SK-N-SH (cell line): Measurements from ENCODE around the gene SPECC1L. TPM values are rescaled to one million over a fixed set of nuclear protein-coding genes. Genes with fewer than 3 reads are reported as not detected.

Source experiments
- CTCF ChIA-PET: fragments of 300-600, 350-600 bp; formaldehyde crosslinking; extraction: SDS; loops from one replicate; lab custom pipeline; 2021; lab: Yijun Ruan, JAX
- POLR2A ChIA-PET: fragments of 350-600 bp; sonication (Branson Sonifier 250); formaldehyde crosslinking; extraction: SDS; loops from one replicate; lab custom pipeline; 2020; ENCODE audit warnings: antibody characterized with exemption, inconsistent platforms; lab: Yijun Ruan, JAX
- DNase-seq: peaks from one replicate; pipeline ENCODE4 v3.0.0; 2012
- H2AFZ ChIP-seq: fragments of 200-600 bp; sonication (generic); 2 replicates; pipeline ENCODE4 v1.8.1; 2016; ENCODE audit warnings: antibody characterized with exemption, mild to moderate bottlenecking, low read depth
- H3F3A ChIP-seq: fragments of 200-600 bp; sonication (generic); replicated peaks from 2 replicates; pipeline ENCODE3; 2016; ENCODE audit warnings: antibody characterized with exemption, mild to moderate bottlenecking; ENCODE audit not compliant: insufficient read depth
- H3K27ac ChIP-seq, 2 experiments: fragments of 200-500 bp in 1 of 2; fragments of 200-600 bp in 1 of 2; sonication (Bioruptor generic) in 1 of 2; sonication (generic), shearing (Covaris generic) in 1 of 2; 2 replicates each; pipeline versions ENCODE4 v1.5.1 to v1.6.1; 2014 to 2016; ENCODE audit warnings: low read depth in 2 of 2, inconsistent platforms in 1 of 2, low read length in 1 of 2, mild to moderate bottlenecking in 1 of 2, mixed read lengths in 1 of 2
- H3K27me3 ChIP-seq: fragments of 200-600 bp; sonication (generic), shearing (Covaris generic); 2 replicates; pipeline ENCODE4 v1.6.1; 2016; ENCODE audit warnings: mixed run types; ENCODE audit not compliant: insufficient read depth
- H3K36me3 ChIP-seq, 2 experiments: fragments of 200-500 bp in 1 of 2; fragments of 200-600 bp in 1 of 2; sonication (Bioruptor generic) in 1 of 2; sonication (generic) in 1 of 2; replicated peaks in 1 of 2; 2 replicates each; pipeline versions ENCODE3 to v1.5.1; 2014 to 2016; ENCODE audit warnings: low read length in 1 of 2, mild to moderate bottlenecking in 1 of 2; ENCODE audit not compliant: insufficient read depth in 2 of 2, control insufficient read depth in 1 of 2
- H3K4me1 ChIP-seq, 2 experiments: fragments of 200-500 bp in 1 of 2; fragments of 200-600 bp in 1 of 2; sonication (Bioruptor generic) in 1 of 2; sonication (generic), shearing (Covaris generic) in 1 of 2; 2 replicates each; pipeline versions ENCODE4 v1.5.1 to v1.6.1; 2014 to 2016; ENCODE audit warnings: low read depth in 1 of 2, low read length in 1 of 2, mixed run types in 1 of 2; ENCODE audit not compliant: insufficient read depth in 2 of 2, control insufficient read depth in 1 of 2
- H3K4me2 ChIP-seq: fragments of 200-600 bp; sonication (generic), shearing (Covaris generic); 2 replicates; pipeline ENCODE4 v1.6.1; 2017; ENCODE audit warnings: mixed run types
- H3K4me3 ChIP-seq, 2 experiments: fragments of 200-500 bp in 1 of 2; fragments of 200-600 bp in 1 of 2; sonication (Bioruptor generic) in 1 of 2; sonication (generic), shearing (Covaris generic) in 1 of 2; 2 replicates each; pipeline versions ENCODE4 v1.5.1 to v1.8.1; 2014 to 2016; ENCODE audit warnings: low read depth in 2 of 2, inconsistent platforms in 1 of 2, low read length in 1 of 2, mild to moderate bottlenecking in 1 of 2, mixed read lengths in 1 of 2, moderate library complexity in 1 of 2
- H3K79me2 ChIP-seq: fragments of 200-600 bp; sonication (generic); 2 replicates; pipeline ENCODE4 v1.8.1; 2017; ENCODE audit warnings: mild to moderate bottlenecking; ENCODE audit not compliant: insufficient read depth
- H3K9ac ChIP-seq: fragments of 200-600 bp; sonication (generic); 2 replicates; pipeline ENCODE4 v1.6.1; 2017; ENCODE audit warnings: mixed run types
- H3K9me2 ChIP-seq: fragments of 200-600 bp; sonication (generic); 2 replicates; pipeline ENCODE4 v1.6.1; 2017; ENCODE audit warnings: mixed run types
- H3K9me3 ChIP-seq: fragments of 200-600 bp; sonication (generic); 2 replicates; pipeline ENCODE4 v1.6.1; 2017; ENCODE audit warnings: mixed run types, mild to moderate bottlenecking, moderate library complexity
- H4K20me1 ChIP-seq: fragments of 200-600 bp; sonication (generic); 2 replicates; pipeline ENCODE4 v1.6.1; 2017; ENCODE audit warnings: mild to moderate bottlenecking, mixed run types; ENCODE audit not compliant: insufficient read depth
- CHD2 ChIP-seq: fragments of 150-350 bp; IDR thresholded peaks from 2 replicates; pipeline ENCODE4 v1.6.1; 2018; ENCODE audit warnings: low read length; ENCODE audit not compliant: partially characterized antibody
- ELF1 ChIP-seq: IDR thresholded peaks from 2 replicates; pipeline ENCODE4 v1.4.0; 2012
- EZH2phosphoT487 ChIP-seq: fragments of 200-600 bp; sonication (generic); IDR thresholded peaks from 2 replicates; pipeline ENCODE4 v1.6.1; 2017; ENCODE audit warnings: low read depth, mixed run types, mild to moderate bottlenecking, antibody characterized with exemption, moderate library complexity, borderline replicate concordance
- FOXJ3 ChIP-seq: sonication (generic); formaldehyde crosslinking; IDR thresholded peaks from 2 replicates; pipeline ENCODE4 v1.5.1; 2020; ENCODE audit warnings: mild to moderate bottlenecking, missing genetic modification reagents
- FOXM1 ChIP-seq: IDR thresholded peaks from 2 replicates; pipeline ENCODE4 v1.4.0; 2012; ENCODE audit warnings: low read depth, mild to moderate bottlenecking
- GATA2 ChIP-seq: sonication (generic); formaldehyde crosslinking; IDR thresholded peaks from 2 replicates; pipeline ENCODE4 v1.5.0; 2020; ENCODE audit warnings: mild to moderate bottlenecking, missing genetic modification reagents
- MAX ChIP-seq: IDR thresholded peaks from 2 replicates; pipeline ENCODE4 v1.4.0; 2012; ENCODE audit warnings: low read depth
- NFIC ChIP-seq: IDR thresholded peaks from 2 replicates; pipeline ENCODE4 v1.4.0; 2012; ENCODE audit warnings: borderline replicate concordance
- NRF1 ChIP-seq: IDR thresholded peaks from 2 replicates; pipeline ENCODE4 v1.6.1; 2012; ENCODE audit warnings: low read depth, mild to moderate bottlenecking, low read length
- POLR2AphosphoS5 ChIP-seq: IDR thresholded peaks from 2 replicates; pipeline ENCODE4 v1.6.1; 2012; ENCODE audit warnings: low read depth, low read length
- RAD21 ChIP-seq: IDR thresholded peaks from 2 replicates; pipeline ENCODE4 v1.6.1; 2012; ENCODE audit warnings: mild to moderate bottlenecking, low read length
- RCOR1 ChIP-seq: fragments of 150-350 bp; IDR thresholded peaks from 2 replicates; pipeline ENCODE4 v1.6.1; 2017; ENCODE audit warnings: antibody characterized with exemption, low read length
- SMC3 ChIP-seq: IDR thresholded peaks from 2 replicates; pipeline ENCODE4 v1.6.1; 2012; ENCODE audit warnings: low read depth, low read length, improper control_type of control experiment
- TCF12 ChIP-seq: IDR thresholded peaks from 2 replicates; pipeline ENCODE4 v1.4.0; 2012
- USF1 ChIP-seq: IDR thresholded peaks from 2 replicates; pipeline ENCODE4 v1.4.0; 2012; ENCODE audit warnings: low read depth, borderline replicate concordance
- USF2 ChIP-seq: fragments of 150-350 bp; IDR thresholded peaks from 2 replicates; pipeline ENCODE4 v1.6.1; 2017; ENCODE audit warnings: antibody characterized with exemption, low read length, low read depth, borderline replicate concordance
- WGBS: methylation state at CpG from one replicate; pipeline ENCODE4 v1.1.6; 2017; ENCODE audit warnings: low lambda C conversion rate; 5-methylcytosine and 5-hydroxymethylcytosine counted together
- polyA plus RNA-seq, 3 experiments: library from polyadenylated mRNA; depleted of rRNA; stranded (reverse); fragments of >200 nt; gene quantifications; 2 replicates each; pipeline ENCODE4 v1.2.3, GENCODE V29; 2012
- TF ChIP-seq, protein P1 (sequence below): IDR thresholded peaks from 2 replicates; pipeline ENCODE4 v1.4.0; 2012; ENCODE audit warnings: low read depth, borderline replicate concordance
- TF ChIP-seq, protein P2 (sequence below): IDR thresholded peaks from 2 replicates; pipeline ENCODE4 v1.6.1; 2012; ENCODE audit warnings: mild to moderate bottlenecking, low read depth, low read length, moderate library complexity

Gene SPECC1L
- polyA plus RNA-seq, 1 of the 3 experiments (the other 2 are of a cell fraction), result 22.9 TPM

GRCh38 chr22:24416095-24416494 is 145.5 kb downstream of the SPECC1L start:
- peak; percentile 41; the same call in 1 of the 2 replicates for TF ChIP-seq GATA2 (CRISPR knock-in tag)
- no peak for TF ChIP-seq EZH2phosphoT487
- TF ChIP-seq CHD2, result peak; percentile 74
- peak; percentile 83 for TF ChIP-seq RCOR1
- peak; percentile 97 for TF ChIP-seq TCF12
- TF ChIP-seq POLR2AphosphoS5, result peak; percentile 77
- peak; percentile 65 for TF ChIP-seq FOXJ3 (CRISPR knock-in tag)
- peak; percentile 14; the same call in 1 of the 2 replicates for TF ChIP-seq RAD21
- no peak for TF ChIP-seq ELF1
- H3K27me3 ChIP-seq, result no peaks in the 10 kb centered on the region
- H3K4me1 ChIP-seq, result peaks cover 0 to 65% of the 10 kb centered on the region in 2 experiments; a peak in 2 of 4 replicates
- peaks cover 4% of the 10 kb centered on the region for H3F3A ChIP-seq
- H3K9ac ChIP-seq, result no peak overlapping the region
- ChIA-PET POLR2A (interaction anchor here (0.9 to 2.3 kb wide), 5 partner anchors 9 to 89 kb away, joined by 4 to 13 read pairs (median 6); no protein-coding TSS in a partner anchor), CTCF (interaction anchor here (0.7 to 3.2 kb wide), 12 partner anchors 8 to 111 kb away, joined by 3 to 11 read pairs (median 6); no protein-coding TSS in a partner anchor)
- no peak overlapping the region for H3K4me3 ChIP-seq
- DNase-seq, result peak; percentile 93
- H3K27ac ChIP-seq, result peak overlapping the region in 1 of 2 experiments; percentile 97; a peak in 2 of 4 replicates
- H3K79me2 ChIP-seq, result no peaks in the 10 kb centered on the region; the same call in 1 of the 2 replicates
- no peaks in the 10 kb centered on the region for H3K9me2 ChIP-seq
- no peaks in the 10 kb centered on the region for H4K20me1 ChIP-seq
- WGBS, result 43% methylated on average over 4 of the region's 8 CpGs
- no peak overlapping the region for H3K4me2 ChIP-seq
- H2AFZ ChIP-seq, result no peak overlapping the region
- H3K9me3 ChIP-seq, result no peaks in the 10 kb centered on the region
- peaks cover 13 to 56% of the 10 kb centered on the region in 2 experiments for H3K36me3 ChIP-seq

DNA sequence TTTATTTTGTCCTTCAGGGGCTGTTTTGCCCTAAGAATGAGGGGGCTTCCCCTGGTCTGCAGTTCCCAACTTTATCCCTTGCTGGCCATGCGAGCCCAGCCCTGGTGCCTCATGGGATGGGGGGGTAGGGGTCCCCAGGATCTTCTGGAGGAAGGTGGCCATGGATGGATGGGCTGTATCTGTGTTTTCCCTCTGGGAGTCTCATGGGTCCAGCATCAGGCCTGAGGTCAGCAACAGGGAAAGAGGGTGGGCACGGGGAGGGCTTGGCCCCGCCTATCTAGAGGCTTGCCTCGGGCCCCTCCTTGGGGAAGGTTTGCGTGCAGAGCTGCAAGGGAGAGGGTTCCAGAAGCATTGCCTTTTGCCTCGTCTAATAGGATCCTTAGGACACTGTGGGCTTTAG is 146.0 kb downstream of the SPECC1L start:
- Histone ChIP-seq H3K36me3 (peaks cover 13 to 54% of the 10 kb centered on the region in 2 experiments), H3K9ac (no peak overlapping the region), H3K4me3 (no peak overlapping the region), H4K20me1 (no peaks in the 10 kb centered on the region), H3F3A (peaks cover 4% of the 10 kb centered on the region), H3K9me2 (no peaks in the 10 kb centered on the region), H3K79me2 (no peaks in the 10 kb centered on the region; the same call in 1 of the 2 replicates), H3K9me3 (no peaks in the 10 kb centered on the region), H2AFZ (no peak overlapping the region), H3K4me1 (peaks cover 0 to 69% of the 10 kb centered on the region in 2 experiments; a peak in 2 of 4 replicates), H3K27ac (peak overlapping the region in 1 of 2 experiments; percentile 97; a peak in 2 of 4 replicates), H3K4me2 (no peak overlapping the region), H3K27me3 (no peaks in the 10 kb centered on the region)
- no peak for DNase-seq
- 95% methylated on average over 6 of the region's 6 CpGs for WGBS
- ChIA-PET CTCF (interaction anchor here (0.7 to 3.2 kb wide), 13 partner anchors 8 to 110 kb away, joined by 3 to 11 read pairs (median 5); no protein-coding TSS in a partner anchor), POLR2A (interaction anchor here (0.9 to 2.3 kb wide), 5 partner anchors 10 to 90 kb away, joined by 4 to 13 read pairs (median 6); no protein-coding TSS in a partner anchor)
- TF ChIP-seq NFIC (no peak), RAD21 (no peak), NRF1 (no peak), ELF1 (no peak), RCOR1 (no peak), USF2 (no peak), SMC3 (no peak), MAX (no peak), USF1 (no peak), FOXM1 (no peak), EZH2phosphoT487 (no peak)
- TF ChIP-seq, protein P1, sequence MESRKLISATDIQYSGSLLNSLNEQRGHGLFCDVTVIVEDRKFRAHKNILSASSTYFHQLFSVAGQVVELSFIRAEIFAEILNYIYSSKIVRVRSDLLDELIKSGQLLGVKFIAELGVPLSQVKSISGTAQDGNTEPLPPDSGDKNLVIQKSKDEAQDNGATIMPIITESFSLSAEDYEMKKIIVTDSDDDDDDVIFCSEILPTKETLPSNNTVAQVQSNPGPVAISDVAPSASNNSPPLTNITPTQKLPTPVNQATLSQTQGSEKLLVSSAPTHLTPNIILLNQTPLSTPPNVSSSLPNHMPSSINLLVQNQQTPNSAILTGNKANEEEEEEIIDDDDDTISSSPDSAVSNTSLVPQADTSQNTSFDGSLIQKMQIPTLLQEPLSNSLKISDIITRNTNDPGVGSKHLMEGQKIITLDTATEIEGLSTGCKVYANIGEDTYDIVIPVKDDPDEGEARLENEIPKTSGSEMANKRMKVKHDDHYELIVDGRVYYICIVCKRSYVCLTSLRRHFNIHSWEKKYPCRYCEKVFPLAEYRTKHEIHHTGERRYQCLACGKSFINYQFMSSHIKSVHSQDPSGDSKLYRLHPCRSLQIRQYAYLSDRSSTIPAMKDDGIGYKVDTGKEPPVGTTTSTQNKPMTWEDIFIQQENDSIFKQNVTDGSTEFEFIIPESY, result no peak
- TF ChIP-seq, protein P2, sequence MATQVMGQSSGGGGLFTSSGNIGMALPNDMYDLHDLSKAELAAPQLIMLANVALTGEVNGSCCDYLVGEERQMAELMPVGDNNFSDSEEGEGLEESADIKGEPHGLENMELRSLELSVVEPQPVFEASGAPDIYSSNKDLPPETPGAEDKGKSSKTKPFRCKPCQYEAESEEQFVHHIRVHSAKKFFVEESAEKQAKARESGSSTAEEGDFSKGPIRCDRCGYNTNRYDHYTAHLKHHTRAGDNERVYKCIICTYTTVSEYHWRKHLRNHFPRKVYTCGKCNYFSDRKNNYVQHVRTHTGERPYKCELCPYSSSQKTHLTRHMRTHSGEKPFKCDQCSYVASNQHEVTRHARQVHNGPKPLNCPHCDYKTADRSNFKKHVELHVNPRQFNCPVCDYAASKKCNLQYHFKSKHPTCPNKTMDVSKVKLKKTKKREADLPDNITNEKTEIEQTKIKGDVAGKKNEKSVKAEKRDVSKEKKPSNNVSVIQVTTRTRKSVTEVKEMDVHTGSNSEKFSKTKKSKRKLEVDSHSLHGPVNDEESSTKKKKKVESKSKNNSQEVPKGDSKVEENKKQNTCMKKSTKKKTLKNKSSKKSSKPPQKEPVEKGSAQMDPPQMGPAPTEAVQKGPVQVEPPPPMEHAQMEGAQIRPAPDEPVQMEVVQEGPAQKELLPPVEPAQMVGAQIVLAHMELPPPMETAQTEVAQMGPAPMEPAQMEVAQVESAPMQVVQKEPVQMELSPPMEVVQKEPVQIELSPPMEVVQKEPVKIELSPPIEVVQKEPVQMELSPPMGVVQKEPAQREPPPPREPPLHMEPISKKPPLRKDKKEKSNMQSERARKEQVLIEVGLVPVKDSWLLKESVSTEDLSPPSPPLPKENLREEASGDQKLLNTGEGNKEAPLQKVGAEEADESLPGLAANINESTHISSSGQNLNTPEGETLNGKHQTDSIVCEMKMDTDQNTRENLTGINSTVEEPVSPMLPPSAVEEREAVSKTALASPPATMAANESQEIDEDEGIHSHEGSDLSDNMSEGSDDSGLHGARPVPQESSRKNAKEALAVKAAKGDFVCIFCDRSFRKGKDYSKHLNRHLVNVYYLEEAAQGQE, result no peak
